BLaER1 treated with 17β-estradiol and CSF1 and Interleukin-3, amounts not matched to agents 10 nM and 100 nM (cell line): ENCODE measurements around the gene DNAL4.

ENCODE experiments used
- H3K27ac ChIP-seq, 11 experiments: shearing (Covaris generic); formaldehyde crosslinking; 2 replicates each; pipeline ENCODE4 v1.8.1; 2022
- H3K27me3 ChIP-seq, 11 experiments: shearing (Covaris generic); formaldehyde crosslinking; 2 replicates each; pipeline ENCODE4 v1.8.1; 2022
- H3K36me3 ChIP-seq, 11 experiments: shearing (Covaris generic); formaldehyde crosslinking; 2 replicates each; pipeline ENCODE4 v1.8.1; 2022
- H3K4me1 ChIP-seq, 10 experiments: shearing (Covaris generic); formaldehyde crosslinking; 2 replicates each; pipeline ENCODE4 v1.8.1; 2022
- H3K4me2 ChIP-seq, 11 experiments: shearing (Covaris generic); formaldehyde crosslinking; 2 replicates each; pipeline ENCODE4 v1.8.1; 2022
- H3K4me3 ChIP-seq, 10 experiments: shearing (Covaris generic); formaldehyde crosslinking; 2 replicates each; pipeline ENCODE4 v1.8.1; 2022
- H3K9ac ChIP-seq, 11 experiments: shearing (Covaris generic); formaldehyde crosslinking; 2 replicates each; pipeline ENCODE4 v1.8.1; 2022
- H3K9me3 ChIP-seq, 11 experiments: shearing (Covaris generic); formaldehyde crosslinking; replicated peaks in 1 of 11; 2 replicates each; pipeline ENCODE4 v1.8.1; 2022
- H4K20me1 ChIP-seq, 11 experiments: shearing (Covaris generic); formaldehyde crosslinking; 2 replicates each; pipeline ENCODE4 v1.8.1; 2022
- Cebpa-rat ChIP-seq, 11 experiments: shearing (Covaris generic); IDR thresholded peaks; 2 replicates each; pipeline ENCODE4 v1.8.1; 2022

The DNAL4 gene

DNA sequence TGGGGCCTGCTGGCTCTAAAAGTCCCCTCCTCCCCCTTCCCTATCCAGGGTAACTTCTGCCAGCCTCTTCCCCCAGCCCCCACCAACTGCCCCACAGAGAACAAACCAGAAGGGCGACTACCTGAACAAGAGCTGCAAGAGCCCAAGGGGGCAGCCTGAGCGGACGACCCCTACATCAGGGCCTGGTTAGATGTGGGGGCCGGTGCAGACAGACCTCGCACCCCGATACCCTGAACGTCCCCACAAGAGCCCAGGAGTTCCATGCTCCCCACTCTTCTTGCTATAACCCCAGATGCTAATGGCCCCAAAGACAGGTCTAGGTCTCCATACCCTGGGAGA, 58.8 kb downstream of the DNAL4 start:
- H3K9me3 ChIP-seq: no peaks in the 10 kb centered on the region
- no peak overlapping the region for H3K4me3 ChIP-seq
- H3K4me2 ChIP-seq: peak overlapping the region in 8 of 11 experiments; percentile 23 to 83 (median 70); a peak in 13 of 22 replicates
- no peak for TF ChIP-seq Cebpa-rat (IDR thresholded peaks at IDR 0.05)
- peak overlapping the region in 6 of 11 experiments; percentile 29 to 51 (median 40); a peak in 8 of 22 replicates for H3K9ac ChIP-seq
- H3K27ac ChIP-seq: peak overlapping the region in 4 of 11 experiments; percentile 11 to 39 (median 20); a peak in 5 of 22 replicates
- peaks cover 84 to 100% (median 98%) of the 10 kb centered on the region in 11 experiments for H4K20me1 ChIP-seq
- peaks cover 84 to 100% (median 98%) of the 10 kb centered on the region in 11 experiments for H3K36me3 ChIP-seq
- H3K27me3 ChIP-seq: no peaks in the 10 kb centered on the region
- peaks cover 19 to 77% (median 68%) of the 10 kb centered on the region in 10 experiments for H3K4me1 ChIP-seq

DNA sequence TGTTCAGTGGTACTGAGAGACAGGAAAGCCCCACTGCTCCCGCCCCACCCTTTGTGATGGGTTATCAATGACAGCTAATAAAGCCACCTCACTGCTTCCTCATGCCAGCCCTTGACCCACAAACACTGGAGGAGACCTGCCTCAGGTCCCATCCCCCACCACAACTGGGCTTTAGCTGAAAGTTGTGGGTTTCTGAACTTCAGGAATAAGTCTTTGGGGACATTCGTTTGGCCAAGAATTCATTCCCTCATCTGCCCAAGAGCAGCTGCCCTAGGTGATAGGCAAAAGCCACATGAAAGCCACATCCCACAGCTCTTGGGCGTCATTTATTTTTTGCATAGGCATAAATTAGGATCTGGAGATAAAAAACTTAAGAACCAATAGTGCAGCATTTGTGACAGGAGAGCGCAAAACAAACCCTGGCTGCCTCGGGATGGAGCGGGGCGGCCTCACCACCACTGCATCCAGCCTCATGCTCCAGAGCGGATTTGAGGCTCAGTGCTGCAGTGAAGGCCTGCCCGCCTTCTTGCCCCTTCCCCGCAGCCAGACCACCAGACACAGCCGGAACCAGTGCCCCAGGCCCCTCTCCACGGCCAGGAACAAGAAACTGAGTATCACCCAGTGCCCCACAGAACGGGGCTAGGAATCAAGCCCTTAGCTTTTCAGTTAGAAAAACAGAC, 59.4 kb downstream of the DNAL4 start:
- no peak for TF ChIP-seq Cebpa-rat (IDR thresholded peaks at IDR 0.05)
- H3K27ac ChIP-seq: no peak overlapping the region; a peak in 1 of 22 replicates
- peaks cover 19 to 77% (median 67%) of the 10 kb centered on the region in 10 experiments for H3K4me1 ChIP-seq
- peak overlapping the region in 5 of 11 experiments; percentile 5 to 83 (median 75); a peak in 11 of 22 replicates for H3K4me2 ChIP-seq
- peaks cover 78 to 100% (median 97%) of the 10 kb centered on the region in 11 experiments for H4K20me1 ChIP-seq
- H3K27me3 ChIP-seq: no peaks in the 10 kb centered on the region
- H3K4me3 ChIP-seq: no peak overlapping the region
- H3K9me3 ChIP-seq: no peaks in the 10 kb centered on the region
- H3K36me3 ChIP-seq: peaks cover 84 to 100% (median 98%) of the 10 kb centered on the region in 11 experiments
- peak overlapping the region in 5 of 11 experiments; percentile 12 to 48 (median 40); a peak in 6 of 22 replicates for H3K9ac ChIP-seq

DNA sequence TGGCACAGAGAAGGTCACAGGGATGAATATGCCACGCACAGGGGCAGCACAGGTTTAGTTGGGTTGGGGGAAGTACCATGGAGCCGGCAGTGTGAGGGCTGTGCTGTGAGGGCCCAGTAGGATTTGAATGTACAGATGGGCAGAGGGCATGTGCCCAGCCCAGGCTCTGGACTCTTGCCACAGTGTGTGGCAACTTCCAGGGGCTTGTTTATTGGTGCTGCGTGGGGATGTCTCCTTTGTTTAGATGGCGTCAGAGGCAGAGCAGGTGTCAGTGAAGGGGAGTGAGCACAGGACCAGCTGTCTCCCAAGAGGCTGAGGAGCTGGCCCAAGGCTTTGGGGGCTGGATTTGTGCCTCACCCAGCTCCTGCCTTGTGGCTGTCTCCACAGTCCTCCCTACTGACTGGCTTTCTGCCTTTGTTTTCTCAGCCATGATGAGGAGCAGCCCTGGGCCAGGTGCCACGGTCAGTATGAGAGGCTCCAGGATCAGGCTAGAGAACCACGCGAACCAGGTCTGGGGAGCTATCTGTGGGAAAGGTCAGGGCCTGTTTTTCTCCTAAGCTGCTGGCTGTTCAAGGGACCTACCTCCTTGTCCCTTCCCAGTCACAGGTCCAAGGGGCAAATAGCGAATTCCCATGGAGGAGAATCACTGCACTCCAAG, 60.1 kb downstream of the DNAL4 start:
- Histone ChIP-seq H3K4me2 (peak overlapping the region in 5 of 11 experiments; percentile 6 to 83 (median 74); a peak in 8 of 22 replicates), H3K9me3 (no peaks in the 10 kb centered on the region), H3K9ac (peak overlapping the region in 5 of 11 experiments; percentile 12 to 48 (median 40); a peak in 5 of 22 replicates), H3K27ac (peak overlapping the region in 5 of 11 experiments; percentile 6 to 47 (median 18); a peak in 4 of 22 replicates), H3K4me1 (peaks cover 19 to 77% (median 66%) of the 10 kb centered on the region in 10 experiments; a peak in 19 of 20 replicates), H3K36me3 (peaks cover 84 to 100% (median 98%) of the 10 kb centered on the region in 11 experiments), H3K4me3 (no peak overlapping the region), H3K27me3 (no peaks in the 10 kb centered on the region), H4K20me1 (peaks cover 75 to 100% (median 97%) of the 10 kb centered on the region in 11 experiments)
- TF ChIP-seq Cebpa-rat (IDR thresholded peaks at IDR 0.05): no peak

DNA sequence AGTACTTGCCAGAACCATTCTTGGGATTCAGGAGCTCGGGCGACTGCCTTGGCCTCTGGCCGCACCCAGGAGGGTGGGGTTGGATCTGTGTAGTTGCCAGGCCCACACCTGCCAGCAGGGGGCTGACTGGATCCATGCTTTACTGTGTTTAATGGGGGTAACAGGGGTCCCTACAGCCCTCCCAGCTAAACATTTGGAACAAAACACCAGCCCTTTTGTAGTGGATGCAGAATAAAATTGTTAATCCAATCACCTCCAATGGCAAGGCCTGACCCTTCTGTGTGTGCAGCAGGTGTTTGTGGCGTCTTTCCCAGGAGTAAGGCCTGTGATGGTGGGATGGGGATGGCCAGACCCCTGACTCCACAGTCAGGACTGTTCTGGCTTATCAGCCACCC, 60.6 kb downstream of the DNAL4 start:
- no peaks in the 10 kb centered on the region for H3K27me3 ChIP-seq
- peaks cover 22 to 77% (median 66%) of the 10 kb centered on the region in 10 experiments; a peak in 19 of 20 replicates for H3K4me1 ChIP-seq
- no peaks in the 10 kb centered on the region for H3K9me3 ChIP-seq
- no peak overlapping the region for H3K4me3 ChIP-seq
- H3K36me3 ChIP-seq: peaks cover 84 to 100% (median 98%) of the 10 kb centered on the region in 11 experiments
- H4K20me1 ChIP-seq: peaks cover 75 to 100% (median 97%) of the 10 kb centered on the region in 11 experiments; a peak in 21 of 22 replicates
- peak overlapping the region in 4 of 11 experiments; percentile 22 to 83 (median 77); a peak in 5 of 22 replicates for H3K4me2 ChIP-seq
- H3K27ac ChIP-seq: peak overlapping the region in 2 of 11 experiments; percentile 18 to 47; a peak in 3 of 22 replicates
- 0 out of 22 replicates have a peak overlapping the region, but pooled peaks of 3 of the 11 experiments have one; percentile 40 to 48 (median 42) for H3K9ac ChIP-seq
- TF ChIP-seq Cebpa-rat (IDR thresholded peaks at IDR 0.05): no peak

DNA sequence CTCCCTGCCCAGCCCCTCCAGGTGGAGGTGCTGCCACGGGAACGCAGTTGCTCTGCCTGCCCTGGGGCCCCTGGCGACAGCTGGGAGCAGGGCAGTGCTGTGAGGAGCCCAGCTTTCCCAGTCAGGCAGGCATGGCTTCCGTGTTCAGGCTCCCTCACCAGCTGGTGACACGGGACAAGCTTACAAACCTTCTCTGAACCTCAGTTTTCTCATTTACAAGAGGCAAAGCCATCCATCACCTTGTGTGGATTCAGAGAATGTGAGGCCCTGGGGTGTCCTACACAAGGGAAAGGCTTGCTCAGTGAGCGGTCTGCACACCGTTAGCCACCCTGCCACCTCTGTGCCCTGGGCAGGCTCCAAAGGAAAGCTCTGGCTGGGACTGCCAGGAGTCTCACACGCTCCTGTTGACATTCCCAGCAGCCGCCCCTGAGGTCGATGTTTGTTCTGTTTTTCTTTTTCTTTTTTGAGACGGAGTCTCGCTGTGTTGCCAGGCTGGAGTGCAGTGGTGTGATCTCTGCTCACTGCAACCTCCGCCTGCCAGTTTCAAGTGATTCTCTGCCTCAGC, 61.6 kb downstream of the DNAL4 start:
- peaks cover 22 to 77% (median 66%) of the 10 kb centered on the region in 10 experiments; a peak in 19 of 20 replicates for H3K4me1 ChIP-seq
- TF ChIP-seq Cebpa-rat (IDR thresholded peaks at IDR 0.05): no peak
- H3K9me3 ChIP-seq: no peaks in the 10 kb centered on the region
- H3K4me2 ChIP-seq: no peak overlapping the region
- H3K4me3 ChIP-seq: no peak overlapping the region
- H3K27ac ChIP-seq: 0 out of 22 replicates have a peak overlapping the region, but pooled peaks of 1 of the 11 experiments have one; percentile 1
- peaks cover 83 to 100% (median 98%) of the 10 kb centered on the region in 11 experiments for H3K36me3 ChIP-seq
- H3K27me3 ChIP-seq: no peaks in the 10 kb centered on the region
- peak overlapping the region in 3 of 11 experiments; percentile 9 to 31 (median 22); a peak in 3 of 22 replicates for H3K9ac ChIP-seq
- H4K20me1 ChIP-seq: peaks cover 68 to 100% (median 96%) of the 10 kb centered on the region in 11 experiments; a peak in 21 of 22 replicates

DNA sequence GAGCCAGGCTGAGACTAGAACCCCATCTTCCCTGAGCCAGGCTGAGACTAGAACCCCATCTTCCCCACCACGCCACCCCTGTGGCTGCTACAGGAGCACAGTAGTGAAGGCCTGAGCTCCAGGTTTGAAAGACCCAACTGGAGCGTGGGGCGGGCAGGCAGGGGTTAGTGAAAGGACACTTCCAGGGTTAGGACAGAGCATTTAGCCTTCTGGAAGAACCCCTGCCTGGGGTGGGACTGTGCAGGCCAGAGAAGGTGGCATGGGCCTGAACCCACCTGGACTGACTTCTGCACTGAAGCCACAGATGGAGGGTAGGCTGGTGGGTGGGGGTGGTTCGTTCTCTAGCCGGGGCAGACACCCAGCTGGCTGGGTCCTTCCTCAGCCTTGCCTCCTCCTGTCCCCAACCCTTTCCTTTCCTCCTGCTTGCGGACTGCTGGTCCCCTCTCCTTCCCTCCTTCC, 62.2 kb downstream of the DNAL4 start:
- H3K4me1 ChIP-seq: peaks cover 23 to 77% (median 66%) of the 10 kb centered on the region in 10 experiments
- no peaks in the 10 kb centered on the region for H3K9me3 ChIP-seq
- H3K36me3 ChIP-seq: peaks cover 83 to 100% (median 98%) of the 10 kb centered on the region in 11 experiments
- peaks cover 62 to 100% (median 94%) of the 10 kb centered on the region in 11 experiments; a peak in 21 of 22 replicates for H4K20me1 ChIP-seq
- H3K9ac ChIP-seq: peak overlapping the region in 3 of 11 experiments; percentile 17 to 31 (median 22); a peak in 3 of 22 replicates
- H3K4me2 ChIP-seq: no peak overlapping the region
- H3K4me3 ChIP-seq: no peak overlapping the region
- peak overlapping the region in 1 of 11 experiments; percentile 1; a peak in 1 of 22 replicates for H3K27ac ChIP-seq
- TF ChIP-seq Cebpa-rat (IDR thresholded peaks at IDR 0.05): no peak
- H3K27me3 ChIP-seq: no peaks in the 10 kb centered on the region

DNA sequence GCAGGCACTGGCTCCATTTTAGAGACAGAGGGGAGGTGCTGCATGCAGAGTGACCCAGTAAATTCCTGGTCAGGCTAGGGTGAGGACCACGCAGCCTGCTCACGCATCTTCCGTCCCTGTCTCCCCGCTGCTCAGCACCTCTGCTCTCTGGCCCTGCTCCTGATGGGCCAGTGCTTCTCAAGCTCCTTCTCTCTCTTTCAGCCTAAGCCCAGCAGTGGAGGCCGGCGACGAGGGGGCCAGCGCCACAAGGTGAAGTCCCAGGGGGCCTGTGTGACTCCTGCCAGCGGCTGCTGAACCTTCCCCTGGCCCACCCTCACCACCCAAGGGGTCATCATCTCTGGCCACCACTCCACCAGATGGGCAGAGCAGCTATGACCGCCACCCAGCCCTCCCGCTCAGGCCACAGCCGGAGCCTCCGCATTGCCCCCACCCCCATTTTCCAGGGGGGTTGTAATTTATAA, 63.5 kb downstream of the DNAL4 start:
- H3K36me3 ChIP-seq: peaks cover 83 to 100% (median 98%) of the 10 kb centered on the region in 11 experiments

DNA sequence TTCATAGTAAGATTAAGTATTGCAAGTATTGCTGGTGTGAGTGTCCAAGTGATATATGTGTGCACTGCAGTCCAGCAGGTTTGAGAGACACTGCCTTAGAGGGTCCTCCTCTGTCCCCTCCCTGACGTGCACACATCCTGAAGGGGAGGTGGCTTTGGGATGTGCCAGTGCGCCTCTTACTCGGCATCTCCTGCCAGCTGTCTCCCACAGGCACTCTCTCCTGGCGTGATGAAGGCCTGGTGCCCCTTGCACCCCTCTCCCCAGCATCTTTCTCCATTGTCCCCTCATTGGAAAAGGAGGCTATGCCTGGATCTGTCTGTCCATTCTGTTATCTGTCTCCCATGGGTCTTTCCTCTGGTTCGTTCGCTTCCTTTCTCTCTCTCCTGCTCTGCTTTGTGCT, 64.0 kb downstream of the DNAL4 start:
- TF ChIP-seq Cebpa-rat (IDR thresholded peaks at IDR 0.05): no peak
- no peaks in the 10 kb centered on the region for H3K9me3 ChIP-seq
- peaks cover 9 to 73% (median 60%) of the 10 kb centered on the region in 10 experiments; a peak in 19 of 20 replicates for H3K4me1 ChIP-seq
- peaks cover 82 to 100% (median 97%) of the 10 kb centered on the region in 11 experiments for H3K36me3 ChIP-seq
- no peak overlapping the region for H3K4me3 ChIP-seq
- no peaks in the 10 kb centered on the region for H3K27me3 ChIP-seq
- H3K27ac ChIP-seq: no peak overlapping the region; a peak in 1 of 22 replicates
- peaks cover 44 to 100% (median 84%) of the 10 kb centered on the region in 11 experiments; a peak in 21 of 22 replicates for H4K20me1 ChIP-seq
- no peak overlapping the region; a peak in 1 of 22 replicates for H3K4me2 ChIP-seq
- peak overlapping the region in 3 of 11 experiments; percentile 1 to 41 (median 33); a peak in 3 of 22 replicates for H3K9ac ChIP-seq

More for the DNA sequence above, 63.5 kb downstream of the DNAL4 start:
- no peaks in the 10 kb centered on the region for H3K27me3 ChIP-seq
- H3K27ac ChIP-seq: no peak overlapping the region; a peak in 1 of 22 replicates
- peaks cover 49 to 100% (median 88%) of the 10 kb centered on the region in 11 experiments; a peak in 21 of 22 replicates for H4K20me1 ChIP-seq
- no peak overlapping the region for H3K4me3 ChIP-seq
- no peaks in the 10 kb centered on the region for H3K9me3 ChIP-seq
- peaks cover 10 to 77% (median 63%) of the 10 kb centered on the region in 10 experiments; a peak in 19 of 20 replicates for H3K4me1 ChIP-seq
- no peak for TF ChIP-seq Cebpa-rat (IDR thresholded peaks at IDR 0.05)
- no peak overlapping the region for H3K4me2 ChIP-seq
- H3K9ac ChIP-seq: peak overlapping the region in 3 of 11 experiments; percentile 1 to 41 (median 33); a peak in 2 of 22 replicates
